Fibroblast of skin of scalp (primary cell): ENCODE results near the gene PIGN.
A peak's percentile ranks its signal among the peaks of the same experiment; 100 is the strongest.

Experiments used
- DNase-seq: peaks from one replicate; pipeline ENCODE4 v3.0.0-alpha.2; 2013

PIGN gene

DNA sequence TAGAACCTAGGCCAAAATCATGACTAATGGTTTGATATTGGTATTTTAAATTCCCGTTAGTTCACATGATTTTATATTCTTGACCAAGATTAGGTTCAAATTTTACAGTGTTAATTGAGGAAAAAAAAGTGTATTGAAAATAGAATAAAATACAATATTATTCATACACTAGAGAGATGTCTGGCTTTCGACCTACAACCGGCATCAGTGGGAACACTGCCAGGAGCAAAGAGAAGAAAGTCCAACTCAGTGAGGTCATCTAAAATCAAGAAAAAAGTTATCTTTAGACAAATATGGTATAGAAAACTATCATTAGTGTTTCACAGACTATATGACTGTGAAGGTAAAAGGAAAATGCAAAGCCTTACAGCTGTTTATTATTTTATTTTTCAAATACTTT lies 81.5 kb downstream of the PIGN start:
- peak; percentile 74 for DNase-seq

DNA sequence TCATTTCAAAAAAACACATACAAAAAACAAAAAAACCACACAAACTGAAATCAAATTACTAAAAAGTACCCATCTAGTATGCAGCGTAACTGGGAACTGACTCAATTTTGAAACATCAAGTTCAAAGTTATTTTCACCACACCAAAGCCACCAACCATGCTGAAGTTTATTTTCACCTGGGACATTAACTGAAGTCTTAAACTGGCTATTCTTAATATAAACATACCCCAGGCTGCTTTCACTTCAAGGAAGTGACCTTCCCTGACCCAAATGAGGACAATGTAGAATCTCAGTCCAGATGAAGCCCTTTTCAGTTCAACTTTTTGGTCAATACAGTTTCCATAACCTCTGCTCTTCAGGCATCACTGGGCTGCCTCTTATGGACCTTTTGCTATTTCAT lies 84.6 kb downstream of the PIGN start:
- no peak for DNase-seq

DNA sequence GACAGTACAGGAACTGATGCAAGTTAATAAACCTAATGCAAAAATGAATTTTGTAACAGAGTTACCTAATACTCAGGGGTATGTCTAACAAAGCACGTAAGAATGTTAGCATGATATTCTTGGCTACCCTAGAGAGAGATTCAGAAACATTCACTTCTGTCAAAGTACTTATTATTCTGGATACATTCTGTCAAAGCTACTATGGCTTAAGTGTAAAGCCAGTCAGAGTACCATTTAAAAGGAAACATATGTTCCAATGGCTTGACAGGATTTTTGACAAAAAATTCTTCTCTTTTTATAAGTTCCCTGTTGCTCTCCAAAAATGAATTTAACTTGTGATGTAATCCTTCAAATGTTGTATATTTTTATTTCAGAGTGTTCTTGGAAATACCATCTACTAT lies 85.5 kb downstream of the PIGN start:
- peak; percentile 71 for DNase-seq

DNA sequence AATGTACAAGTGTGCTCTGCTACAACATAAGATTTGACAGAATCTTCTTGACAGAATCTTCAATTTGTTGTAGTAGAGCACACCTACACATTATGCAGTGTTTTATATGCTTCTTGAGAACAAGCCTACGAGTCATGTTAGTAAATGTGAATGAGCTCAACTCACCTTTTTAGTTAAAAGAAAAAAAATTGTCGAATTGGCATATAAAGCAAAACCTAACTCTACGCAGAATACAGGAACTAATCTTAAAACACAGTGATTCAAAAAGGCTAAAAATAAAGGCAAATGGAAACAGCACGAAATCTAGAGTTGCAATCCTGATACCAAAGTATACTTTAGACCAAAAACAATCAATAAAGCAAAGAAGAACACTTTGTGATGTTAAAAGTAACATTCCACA lies 87.9 kb downstream of the PIGN start:
- no peak for DNase-seq

DNA sequence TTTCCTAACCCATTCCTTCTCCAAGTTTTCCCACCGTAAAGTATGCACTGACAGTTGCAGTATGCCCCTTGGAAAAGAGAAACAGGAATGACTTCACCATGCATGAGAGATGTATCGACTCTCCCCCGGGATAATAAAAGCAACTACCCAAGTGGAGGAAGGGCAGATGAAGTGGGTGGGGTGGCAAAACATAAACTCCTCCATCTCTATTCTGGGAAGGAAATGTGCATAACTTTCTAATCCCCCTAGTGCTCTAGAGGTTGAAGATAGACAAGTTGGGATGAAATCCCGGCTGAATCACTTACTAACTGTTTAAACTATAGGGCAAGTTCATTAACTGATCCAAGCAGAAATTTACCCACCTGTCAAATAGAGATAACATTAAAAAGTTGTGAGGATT lies 89.2 kb downstream of the PIGN start:
- DNase-seq, result no peak

DNA sequence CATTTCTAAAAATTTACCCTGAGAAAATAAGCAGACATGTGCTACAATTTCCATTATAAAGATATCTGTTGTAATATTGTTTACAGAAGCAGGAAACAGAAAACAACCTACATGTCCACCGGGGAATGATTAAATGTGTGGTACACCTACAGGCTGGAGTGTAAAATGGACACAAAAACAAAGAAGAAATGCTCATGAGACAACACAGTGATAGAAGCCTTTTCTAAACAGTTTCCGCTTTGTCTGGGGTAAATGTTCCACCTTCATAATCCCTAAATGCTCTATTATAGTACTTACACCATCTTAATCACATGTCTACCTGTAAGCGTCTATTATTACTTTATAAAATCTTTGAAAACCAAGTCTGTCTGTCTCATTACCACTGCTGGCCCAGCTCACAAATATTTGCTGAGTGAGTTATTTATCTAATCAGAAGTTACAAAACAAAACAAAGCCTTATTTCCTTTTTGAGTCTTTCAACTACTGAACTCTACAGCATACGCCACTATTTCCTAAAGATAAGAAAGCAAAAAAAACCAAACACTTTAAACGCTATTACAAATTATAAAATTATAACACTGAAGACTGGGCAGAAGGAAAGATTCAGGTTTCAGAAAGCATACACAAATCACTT lies 95.3 kb downstream of the PIGN start:
- DNase-seq, result no peak

DNA sequence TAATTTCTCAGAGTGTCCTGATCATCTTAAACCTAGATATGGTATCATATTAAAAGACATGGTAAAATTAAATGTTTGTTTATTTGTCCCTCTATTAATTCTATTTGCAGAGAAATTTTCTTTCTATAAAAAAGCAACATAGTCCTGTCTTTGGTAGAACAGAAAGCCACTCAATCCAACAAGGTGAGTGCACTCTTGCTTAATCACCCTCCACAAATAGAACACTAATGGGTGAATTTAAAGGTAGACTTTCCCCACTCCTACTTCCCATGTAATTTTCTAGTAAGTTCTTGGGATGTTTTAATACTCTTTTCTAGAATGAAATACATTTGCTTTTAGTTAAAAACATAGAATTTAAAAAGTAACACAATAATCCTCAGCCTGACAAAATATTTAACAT lies 97.7 kb downstream of the PIGN start:
- no peak for DNase-seq

DNA sequence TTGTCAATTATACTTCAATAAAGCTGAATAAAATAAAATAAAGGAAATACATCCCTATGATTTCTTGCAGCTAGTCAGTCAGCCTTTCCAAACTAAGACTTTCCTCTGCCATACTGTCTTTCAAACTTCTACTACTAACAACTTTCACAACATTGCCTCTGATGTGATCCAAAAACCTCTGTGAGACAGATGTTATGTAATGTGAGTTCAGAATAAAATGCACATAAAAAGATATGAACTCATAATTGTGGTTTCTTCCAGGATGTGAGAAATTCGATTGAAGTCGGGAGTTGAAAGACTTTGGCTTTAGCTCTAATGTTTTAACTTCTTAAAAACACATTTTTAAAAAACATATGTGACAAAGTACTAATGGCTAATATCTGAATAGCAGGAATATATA lies 98.7 kb downstream of the PIGN start:
- DNase-seq, result no peak

DNA sequence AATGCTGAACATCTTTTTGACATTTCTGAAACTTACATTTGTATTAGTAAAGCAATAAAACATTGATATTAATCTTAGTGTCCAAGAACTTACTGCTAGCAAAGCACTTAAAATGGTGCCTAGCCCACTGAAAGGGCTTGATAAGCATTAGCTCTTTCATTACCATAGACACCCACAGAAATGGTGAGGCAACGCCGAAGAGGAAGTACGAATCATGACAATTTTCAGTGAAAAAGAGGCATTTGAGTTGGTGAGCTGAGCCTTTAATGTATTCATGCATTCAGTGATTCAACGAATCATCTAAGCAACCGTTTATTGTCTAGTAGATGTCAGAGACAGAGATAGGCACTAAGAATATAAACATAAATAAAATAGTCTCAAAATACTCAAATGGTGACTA lies 101.1 kb downstream of the PIGN start:
- no peak for DNase-seq

DNA sequence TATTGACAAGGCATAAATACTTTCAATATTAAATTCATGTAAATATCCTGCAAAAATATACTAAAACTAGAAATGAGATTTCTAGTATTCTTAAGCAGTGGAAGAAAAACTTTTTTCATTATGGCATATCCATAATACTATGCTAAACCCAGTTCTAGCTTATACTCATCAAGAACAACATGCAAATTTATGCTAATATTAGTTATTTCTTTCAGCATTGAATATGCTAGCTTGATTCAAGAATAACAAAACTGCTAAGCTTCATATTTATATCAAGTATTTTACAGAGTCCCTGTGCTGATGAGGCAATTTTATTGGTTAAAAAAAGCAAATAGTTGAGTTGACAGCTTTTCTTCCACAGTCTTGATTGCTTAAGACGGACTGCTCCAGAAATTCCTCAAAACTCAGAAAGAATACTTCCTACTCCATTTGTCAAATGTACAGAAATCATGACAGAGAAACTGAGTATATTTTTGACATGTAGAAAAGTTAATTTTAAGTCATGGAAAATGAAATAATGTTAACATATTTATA lies 105.0 kb downstream of the PIGN start:
- no peak for DNase-seq

DNA sequence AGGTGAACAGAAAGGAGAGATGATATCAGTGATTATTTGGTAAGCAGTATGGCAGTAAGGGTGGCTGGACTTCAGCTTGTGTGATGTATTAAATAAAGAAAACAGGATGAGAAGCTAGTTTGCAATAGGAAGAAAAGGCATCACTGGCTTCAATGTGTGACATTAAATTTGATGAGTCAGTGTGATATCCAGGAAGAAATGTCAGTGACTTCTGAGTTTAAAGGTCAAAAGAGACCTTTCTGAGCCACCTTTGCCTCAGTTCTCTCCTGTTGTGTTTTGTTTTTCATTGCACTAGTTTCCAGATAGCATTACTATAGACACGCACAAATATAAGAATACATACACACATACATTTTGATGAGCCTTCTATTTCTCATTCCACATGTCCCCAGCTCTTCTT lies 105.6 kb downstream of the PIGN start:
- no peak for DNase-seq

DNA sequence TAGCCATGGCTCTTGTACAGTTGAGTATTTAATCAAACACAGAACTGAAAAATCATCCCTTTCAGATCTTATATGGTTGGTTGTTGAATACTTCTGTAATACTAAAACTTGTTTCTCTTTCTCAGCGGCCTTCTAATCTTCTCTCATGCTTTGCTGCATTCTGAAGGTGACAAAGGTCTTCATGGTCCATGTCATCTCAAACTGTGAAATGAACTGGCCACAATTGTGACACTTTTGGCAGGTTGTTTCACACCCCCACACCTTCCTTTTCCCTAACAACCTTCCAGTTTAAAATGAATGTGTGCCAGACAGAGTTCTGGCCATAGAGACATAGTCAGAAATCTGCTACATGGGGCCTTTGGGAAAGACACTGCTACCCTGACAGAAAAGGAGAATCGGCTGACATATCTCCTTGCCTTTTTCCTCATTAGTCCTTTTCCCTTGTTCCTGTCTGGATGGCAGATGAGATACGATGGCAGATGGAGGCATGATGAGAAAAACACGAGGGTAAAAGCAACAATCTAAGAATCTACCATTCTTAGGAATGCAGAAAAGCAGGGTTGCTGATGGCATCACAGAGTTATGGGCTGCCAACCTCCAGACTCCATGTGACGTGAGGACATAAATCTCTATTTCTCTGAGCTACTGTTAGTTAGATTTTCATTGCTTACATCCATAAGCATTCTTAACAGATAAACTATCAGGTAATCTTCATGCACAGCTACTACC lies 106.5 kb downstream of the PIGN start:
- DNase-seq, result no peak

DNA sequence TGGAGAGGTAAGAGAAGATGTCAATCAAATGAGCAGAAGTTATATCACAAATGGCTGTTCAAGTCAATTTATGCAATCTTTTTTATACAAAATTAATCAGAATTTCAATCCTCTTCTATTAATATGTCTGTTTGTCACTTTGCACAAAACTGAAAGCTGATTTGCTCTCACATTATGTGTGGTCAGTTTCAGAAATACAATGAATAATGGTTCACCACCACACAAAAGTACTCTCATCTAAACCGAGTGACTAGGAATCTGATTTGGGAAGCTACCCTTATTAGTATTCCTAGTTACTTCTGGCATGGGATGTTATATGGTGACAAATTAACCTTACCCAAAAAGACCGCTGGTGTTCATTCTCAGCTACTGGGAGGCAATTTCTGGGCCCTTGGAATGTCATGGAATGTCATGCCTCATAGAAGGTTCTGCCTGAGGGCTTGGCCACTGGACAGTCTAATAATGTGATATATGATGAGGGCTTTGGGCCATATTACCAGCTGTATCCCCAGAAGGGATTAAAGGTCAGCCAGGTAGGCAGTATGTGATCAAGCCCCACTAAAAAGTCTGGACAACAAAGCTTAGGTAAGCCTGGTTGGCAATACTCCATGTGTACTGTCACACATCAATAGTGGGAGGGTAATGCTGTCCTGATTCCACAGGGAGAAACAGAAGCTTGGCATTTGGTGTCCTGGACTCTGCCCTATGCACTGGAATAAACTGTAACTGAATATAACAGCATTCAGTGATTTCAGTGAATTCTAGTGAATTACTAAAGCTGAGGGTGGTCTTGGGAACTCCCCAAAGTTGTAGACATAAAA lies 113.2 kb downstream of the PIGN start:
- no peak for DNase-seq

DNA sequence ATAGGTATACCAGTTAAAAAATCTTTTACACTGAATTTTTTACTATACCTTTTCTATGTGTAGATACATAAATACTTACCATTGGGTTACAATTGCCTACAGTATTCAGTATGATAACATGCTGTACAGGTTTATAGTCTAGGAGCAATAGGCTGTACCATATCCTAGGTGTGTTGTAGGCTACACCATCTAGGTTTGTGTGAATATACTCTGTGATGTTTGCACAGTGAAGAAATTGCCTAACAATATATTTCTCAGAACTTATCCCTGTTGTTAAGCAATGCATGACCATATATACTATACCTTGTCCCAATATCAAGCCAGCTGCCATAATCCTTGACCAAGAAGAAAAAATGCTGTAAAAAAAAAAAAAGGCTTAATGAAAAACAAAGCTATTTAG lies 114.5 kb downstream of the PIGN start:
- no peak for DNase-seq

DNA sequence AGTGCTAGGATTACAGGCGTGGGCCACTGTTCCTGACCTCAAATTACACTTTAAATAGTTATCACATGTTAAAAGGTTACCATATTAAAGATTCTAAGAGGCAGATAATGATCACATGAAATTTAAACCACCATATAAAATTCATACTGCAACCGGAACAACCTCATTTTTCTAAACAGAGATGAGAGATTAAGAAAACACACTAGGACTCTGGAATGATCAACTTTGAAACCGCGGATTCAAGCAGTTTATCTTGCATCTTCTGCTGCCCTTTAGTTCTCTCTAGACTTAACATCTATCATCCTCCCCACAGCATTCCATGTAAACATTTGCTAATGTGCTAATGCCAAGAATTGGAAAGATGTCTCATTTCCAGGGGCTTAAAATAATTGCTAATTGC lies 115.8 kb downstream of the PIGN start:
- no peak for DNase-seq

DNA sequence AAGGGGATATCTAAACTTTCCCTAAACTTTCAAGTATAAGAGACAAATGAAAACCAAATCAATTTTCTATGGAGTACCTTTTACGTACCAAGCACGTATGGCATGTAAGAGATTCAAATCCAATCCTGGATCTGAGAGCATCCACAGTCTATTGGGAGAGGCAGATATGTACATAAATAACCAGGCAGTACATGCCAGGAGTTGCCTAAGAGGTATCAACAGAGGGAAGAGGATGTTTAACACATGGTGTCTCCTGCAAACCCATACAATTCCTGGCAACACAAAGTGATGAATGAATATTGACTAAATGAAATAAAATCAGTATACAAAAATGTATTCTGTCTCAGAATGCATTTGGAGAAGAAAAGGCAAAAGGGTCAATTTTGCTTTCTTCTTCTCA lies 116.6 kb downstream of the PIGN start:
- no peak for DNase-seq

DNA sequence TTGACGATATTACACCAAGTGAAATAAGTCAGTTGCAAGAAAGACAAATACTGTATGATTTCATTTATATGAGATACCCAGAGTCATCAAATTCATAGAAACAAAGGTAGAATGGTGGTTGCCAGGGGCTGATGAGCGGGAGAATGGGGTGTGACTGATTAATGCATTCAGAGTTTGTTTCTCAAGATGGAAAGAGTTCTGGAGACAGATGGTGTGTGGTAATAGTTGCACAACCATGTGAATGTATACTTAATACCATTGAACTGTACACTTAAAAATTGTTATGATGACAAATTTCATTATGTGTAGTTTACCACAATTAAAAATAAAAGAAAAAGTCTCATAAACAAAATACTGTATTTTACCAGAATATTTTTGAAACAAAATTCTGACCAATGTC lies 117.3 kb downstream of the PIGN start:
- no peak for DNase-seq

DNA sequence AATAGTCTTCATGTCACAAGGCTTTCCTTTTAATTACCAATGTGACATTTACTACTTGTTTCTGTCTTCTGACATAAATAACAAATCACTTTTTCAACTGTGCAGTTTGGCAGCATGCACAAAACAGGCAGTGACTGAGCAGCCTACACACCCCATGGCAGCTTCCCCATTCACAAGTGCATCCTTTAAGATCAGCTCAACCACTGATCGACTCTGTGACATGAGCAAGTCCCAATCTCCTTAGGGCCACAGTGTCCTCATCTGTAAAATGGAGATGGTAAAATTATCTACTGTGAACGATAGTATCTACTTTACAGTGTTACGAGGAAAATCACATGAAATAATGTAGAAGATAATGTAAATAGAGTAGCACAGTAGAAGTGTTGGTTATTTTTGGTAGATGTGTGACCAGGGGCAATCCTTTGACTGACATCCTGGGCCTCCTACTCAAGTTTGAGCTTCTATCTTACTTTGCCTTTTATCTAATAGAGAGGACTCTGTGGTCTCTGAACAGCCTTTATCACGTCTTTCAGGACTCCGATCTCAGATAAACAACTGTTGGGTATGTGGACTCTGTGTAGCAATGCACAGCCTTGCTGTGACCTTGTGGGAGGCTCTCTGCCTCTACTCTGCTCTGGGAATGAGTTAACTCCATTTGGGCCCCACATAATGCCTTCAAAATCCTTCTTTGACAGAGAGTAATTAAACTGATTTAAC lies 120.6 kb downstream of the PIGN start:
- DNase-seq, result no peak

DNA sequence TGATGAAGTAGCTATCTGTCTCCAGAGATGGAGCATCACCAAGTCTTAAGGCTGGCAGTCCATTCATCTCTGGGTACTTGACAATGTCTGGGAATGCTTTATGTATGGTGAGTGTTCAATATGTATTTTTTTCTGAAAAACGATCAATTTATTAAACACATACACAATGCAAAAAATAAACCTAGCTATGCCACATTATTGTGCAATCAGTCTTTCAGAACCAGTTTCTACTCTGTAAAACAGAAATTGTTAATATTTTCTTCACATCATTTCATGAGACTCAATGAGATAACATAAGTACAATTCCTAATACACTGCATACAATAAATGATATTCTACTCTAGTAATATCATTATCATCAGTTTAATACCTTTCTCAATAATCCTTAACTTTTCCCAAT lies 122.5 kb downstream of the PIGN start:
- no peak for DNase-seq

DNA sequence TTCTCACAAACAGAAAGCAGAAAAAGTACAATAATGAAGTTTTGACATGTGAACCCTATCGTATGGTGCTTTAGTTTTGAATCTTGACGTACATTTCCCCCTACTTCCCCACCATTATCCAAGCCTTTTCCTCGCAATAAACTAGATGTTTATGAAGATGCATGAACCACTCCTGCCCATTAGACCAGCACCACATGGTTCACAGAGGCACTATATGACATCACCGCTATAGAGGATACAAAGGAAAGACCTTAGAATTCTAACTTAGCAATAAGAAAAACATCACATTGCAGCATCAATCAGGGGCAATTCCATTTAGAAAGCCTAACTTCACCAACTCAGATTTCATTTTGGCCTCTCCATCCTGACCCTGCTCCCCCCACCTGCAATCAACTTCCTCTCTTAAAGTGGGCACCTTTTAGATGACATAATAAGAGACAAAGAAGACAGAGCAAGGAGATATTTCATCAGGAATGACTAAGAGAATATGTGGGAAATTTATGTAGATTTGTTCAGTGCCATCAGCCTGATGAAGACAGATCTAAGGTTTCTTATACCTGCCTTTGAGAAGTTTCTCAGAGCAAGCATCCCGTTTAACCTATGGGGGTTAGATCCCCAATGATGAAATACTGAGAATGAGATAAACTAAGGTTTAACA lies 124.9 kb downstream of the PIGN start:
- DNase-seq, result no peak

DNA sequence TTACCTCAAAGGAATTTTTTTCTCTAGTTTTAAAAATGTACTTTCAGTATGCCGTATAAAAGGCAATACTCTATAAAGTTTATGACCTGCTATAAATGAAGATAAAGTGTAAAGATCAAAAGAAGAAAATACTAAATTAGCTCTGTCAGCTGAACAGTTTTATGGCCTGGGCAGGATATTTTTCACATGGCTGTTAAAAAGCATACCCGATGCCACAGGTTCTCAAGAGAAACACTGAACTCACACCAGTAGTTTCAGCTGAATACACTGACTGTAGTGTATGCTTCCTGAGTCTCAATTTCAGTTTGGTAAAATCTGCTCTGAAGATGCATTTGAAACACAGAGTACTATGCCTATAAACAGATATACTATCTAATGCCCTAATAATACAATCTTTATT lies 126.0 kb downstream of the PIGN start:
- DNase-seq, result no peak

DNA sequence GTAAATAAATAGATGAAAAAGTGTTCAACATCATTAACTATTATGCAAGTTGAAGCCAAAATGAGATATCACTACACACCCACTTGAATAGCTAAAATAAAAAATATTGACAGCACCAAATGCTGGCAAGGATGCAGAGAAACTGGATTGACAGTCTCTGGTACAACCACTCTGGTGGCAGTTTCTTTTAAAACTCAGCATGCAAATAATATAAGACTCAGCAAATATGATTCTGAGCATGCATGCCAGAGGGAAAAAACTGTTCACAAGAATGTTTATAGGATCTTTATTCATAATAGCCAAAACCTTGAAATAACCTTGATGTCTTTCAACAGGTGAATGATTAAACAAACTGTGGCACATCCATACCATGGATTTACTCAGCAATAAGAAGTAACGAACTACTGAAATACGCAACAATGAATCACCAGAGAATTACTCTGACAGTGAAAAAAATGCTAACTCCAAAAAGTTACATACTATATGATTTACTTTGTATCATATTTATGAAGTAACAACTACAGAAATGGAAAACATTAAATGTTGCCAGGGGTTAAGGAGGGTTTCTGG lies 131.8 kb downstream of the PIGN start:
- no peak for DNase-seq
